Stomach (tissue), 4 donors: ENCODE results near the gene SLC8A3.

ENCODE experiments used
- CTCF ChIP-seq, 7 experiments: fragments of 450-650 bp in 4 of 7; fragments of 200-600 bp in 3 of 7; sonication (generic) in 3 of 7; IDR thresholded peaks; one replicate each; pipeline ENCODE4 v1.5.1; 2016 to 2019; ENCODE audit warnings: antibody characterized with exemption in 7 of 7, control low read depth in 2 of 7, mild to moderate bottlenecking in 1 of 7
- EP300 ChIP-seq: sonication (generic); formaldehyde crosslinking; IDR thresholded peaks from one replicate; pipeline ENCODE4 v1.6.1; 2017; ENCODE audit warnings: antibody characterized with exemption
- POLR2A ChIP-seq, 4 donors: fragments of 450-650 bp; IDR thresholded peaks; one replicate each; pipeline ENCODE4 v1.6.1; 2016; ENCODE audit warnings: antibody characterized with exemption in 4 of 4, control low read depth in 2 of 4, mild to moderate bottlenecking in 1 of 4, moderate library complexity in 1 of 4
- POLR2AphosphoS5 ChIP-seq, 3 donors: sonication (generic); formaldehyde crosslinking; IDR thresholded peaks; one replicate each; pipeline ENCODE4 v1.6.1; 2016; ENCODE audit warnings: antibody characterized with exemption in 3 of 3

GRCh38 chr14:70014406-70015095 lies 174.2 kb downstream of the SLC8A3 start:
- TF ChIP-seq CTCF (IDR thresholded peaks at IDR 0.05) (no peak), POLR2AphosphoS5 (IDR thresholded peaks at IDR 0.05) (no peak), POLR2A (IDR thresholded peaks at IDR 0.05) (no peak), EP300 (no peak)
